H9 (cell line): ENCODE measurements around the gene TMCO4. TPM values are rescaled to one million over a fixed set of nuclear protein-coding genes. Genes with fewer than 3 reads are reported as not detected.

ENCODE experiments used
- DNase-seq: peaks from one replicate; pipeline ENCODE4 v3.0.0-alpha.2; 2017
- H2AFZ ChIP-seq: one replicate; pipeline ENCODE4 v1.6.1; 2013; ENCODE audit warnings: mild to moderate bottlenecking, low read length, control low read depth, moderate library complexity
- H2AK5ac ChIP-seq: 2 replicates; pipeline ENCODE4 v1.6.1; 2013; ENCODE audit warnings: low read length, control low read depth, mixed read lengths; ENCODE audit not compliant: insufficient read length
- H2BK120ac ChIP-seq: one replicate; pipeline ENCODE4 v1.6.1; 2013; ENCODE audit warnings: low read depth, mild to moderate bottlenecking, low read length, control low read depth, inconsistent platforms; ENCODE audit not compliant: poor library complexity, severe bottlenecking
- H2BK12ac ChIP-seq: 2 replicates; pipeline ENCODE4 v1.6.1; 2013; ENCODE audit warnings: low read length, control low read depth, mixed read lengths, low read depth; ENCODE audit not compliant: insufficient read length
- H2BK15ac ChIP-seq: 2 replicates; pipeline ENCODE4 v1.6.1; 2013; ENCODE audit warnings: low read depth, low read length, control low read depth
- H2BK20ac ChIP-seq: one replicate; pipeline ENCODE4 v1.6.1; 2013; ENCODE audit warnings: low read depth, mild to moderate bottlenecking, low read length, control low read depth, inconsistent platforms; ENCODE audit not compliant: poor library complexity, severe bottlenecking
- H2BK5ac ChIP-seq: 2 replicates; pipeline ENCODE4 v1.6.1; 2013; ENCODE audit warnings: low read length, control low read depth, mixed read lengths; ENCODE audit not compliant: insufficient read length
- H3K14ac ChIP-seq: 2 replicates; pipeline ENCODE4 v1.6.1; 2013; ENCODE audit warnings: low read length, control low read depth; ENCODE audit not compliant: insufficient read depth
- H3K18ac ChIP-seq: 2 replicates; pipeline ENCODE4 v1.6.1; 2013; ENCODE audit warnings: low read depth, mild to moderate bottlenecking, mixed read lengths, low read length, control low read depth; ENCODE audit not compliant: insufficient read length
- H3K23ac ChIP-seq: 2 replicates; pipeline ENCODE4 v1.6.1; 2013; ENCODE audit warnings: low read length, control low read depth, mixed read lengths, low read depth; ENCODE audit not compliant: insufficient read length
- H3K23me2 ChIP-seq: 2 replicates; pipeline ENCODE4 v1.6.1; 2013; ENCODE audit warnings: low read depth, mild to moderate bottlenecking, mixed read lengths, low read length, control low read depth; ENCODE audit not compliant: insufficient read length, poor library complexity, severe bottlenecking
- H3K27ac ChIP-seq: 2 replicates; pipeline ENCODE4 v1.5.1; 2013; ENCODE audit warnings: low read length, control low read depth, mixed read lengths, low read depth; ENCODE audit not compliant: insufficient read length
- H3K27me3 ChIP-seq: 2 replicates; pipeline ENCODE4 v1.6.1; 2013; ENCODE audit warnings: low read length, control low read depth, inconsistent platforms; ENCODE audit not compliant: insufficient read depth
- H3K4ac ChIP-seq: 2 replicates; pipeline ENCODE4 v1.6.1; 2013; ENCODE audit warnings: low read depth, mild to moderate bottlenecking, control low read depth, inconsistent platforms, low read length, moderate library complexity
- H3K4me1 ChIP-seq: 2 replicates; pipeline ENCODE4 v1.6.1; 2013; ENCODE audit warnings: low read length, control low read depth, inconsistent platforms; ENCODE audit not compliant: insufficient read depth
- H3K4me2 ChIP-seq: 2 replicates; pipeline ENCODE4 v1.6.1; 2013; ENCODE audit warnings: low read length, control low read depth, mixed read lengths; ENCODE audit not compliant: insufficient read length, insufficient read depth
- H3K56ac ChIP-seq: 2 replicates; pipeline ENCODE4 v1.6.1; 2013; ENCODE audit warnings: low read depth, mild to moderate bottlenecking, mixed read lengths, low read length, control low read depth; ENCODE audit not compliant: insufficient read length
- H3K79me1 ChIP-seq: 2 replicates; pipeline ENCODE4 v1.6.1; 2013; ENCODE audit warnings: low read depth, mild to moderate bottlenecking, moderate library complexity, low read length, control low read depth, inconsistent platforms; ENCODE audit not compliant: insufficient read depth, poor library complexity, severe bottlenecking
- H3K79me2 ChIP-seq: 2 replicates; pipeline ENCODE4 v1.6.1; 2013; ENCODE audit warnings: low read length, control low read depth, inconsistent platforms; ENCODE audit not compliant: insufficient read depth
- H3K9ac ChIP-seq: 2 replicates; pipeline ENCODE4 v1.6.1; 2013; ENCODE audit warnings: low read length, control low read depth, mixed read lengths; ENCODE audit not compliant: insufficient read length; ENCODE audit errors: extremely low read depth
- H3K9me3 ChIP-seq: one replicate; pipeline ENCODE4 v1.6.1; 2013; ENCODE audit warnings: low read depth, low read length, inconsistent platforms; ENCODE audit not compliant: control insufficient read depth
- H3T11ph ChIP-seq: one replicate; pipeline ENCODE4 v1.6.1; 2013; ENCODE audit warnings: mild to moderate bottlenecking, low read length, control low read depth, inconsistent platforms
- H4K20me1 ChIP-seq: one replicate; pipeline ENCODE4 v1.6.1; 2013; ENCODE audit not compliant: control insufficient read depth, insufficient read length, insufficient read depth
- H4K5ac ChIP-seq: 2 replicates; pipeline ENCODE4 v1.6.1; 2013; ENCODE audit warnings: low read depth, mild to moderate bottlenecking, mixed read lengths, low read length, control low read depth; ENCODE audit not compliant: insufficient read length
- H4K8ac ChIP-seq: replicated peaks from 2 replicates; pipeline ENCODE4 v1.6.1; 2013; ENCODE audit warnings: low read length, control low read depth, mixed read lengths, low read depth; ENCODE audit not compliant: insufficient read length
- H4K91ac ChIP-seq: 2 replicates; pipeline ENCODE4 v1.6.1; 2013; ENCODE audit warnings: low read depth, mild to moderate bottlenecking, moderate library complexity, mixed read lengths, low read length, control low read depth; ENCODE audit not compliant: insufficient read length
- H3K27ac Mint-ChIP-seq, 3 experiments: 2 replicates in 2 of 3; 3 replicates in 1 of 3; pipeline ENCODE4 v1.8.0; 2020 to 2021; ENCODE audit warnings: mixed read lengths in 3 of 3, mild to moderate bottlenecking in 1 of 3, moderate library complexity in 1 of 3
- H3K27me3 Mint-ChIP-seq: 2 replicates; pipeline ENCODE4 v1.8.0; 2021; ENCODE audit warnings: low read depth, mild to moderate bottlenecking, moderate library complexity, mixed read lengths
- H3K36me3 Mint-ChIP-seq, 3 experiments: 2 replicates in 2 of 3; 3 replicates in 1 of 3; pipeline ENCODE4 v1.8.0; 2020 to 2021; ENCODE audit warnings: low read depth in 3 of 3, mixed read lengths in 3 of 3; ENCODE audit not compliant: insufficient read depth in 1 of 3
- H3K4me1 Mint-ChIP-seq, 2 experiments: 2 replicates each; pipeline ENCODE4 v1.8.0; 2020; ENCODE audit warnings: mixed read lengths in 2 of 2
- H3K4me3 Mint-ChIP-seq, 2 experiments: 2 replicates in 1 of 2; 3 replicates in 1 of 2; pipeline ENCODE4 v1.8.0; 2020 to 2021; ENCODE audit warnings: mild to moderate bottlenecking in 2 of 2, mixed read lengths in 2 of 2, moderate library complexity in 1 of 2
- H3K9me3 Mint-ChIP-seq, 2 experiments: 2 replicates in 1 of 2; 3 replicates in 1 of 2; pipeline ENCODE4 v1.8.0; 2020; ENCODE audit warnings: mild to moderate bottlenecking in 2 of 2, mixed read lengths in 2 of 2, moderate library complexity in 1 of 2
- CTCF ChIP-seq: fragments of 200-600 bp; sonication (generic); conservative IDR thresholded peaks from 3 replicates; pipeline ENCODE4 v1.8.0; 2021; ENCODE audit warnings: antibody characterized with exemption, mild to moderate bottlenecking
- WGBS: extraction: QIAGEN DNeasy Blood & Tissue Kit; methylation state at CpG from one replicate; pipeline ENCODE4 v1.1.7; 2013; ENCODE audit warnings: missing lambda C conversion rate, low lambda C conversion rate, mixed read lengths; ENCODE audit not compliant: insufficient read length; ENCODE audit errors: extremely low coverage; 5-methylcytosine and 5-hydroxymethylcytosine counted together
- total RNA-seq: library from RNA; stranded (reverse); gene quantifications from 2 replicates; pipeline ENCODE4 v1.2.1, GENCODE V29; 2021

TMCO4 gene
- total RNA-seq, 1 experiment from 2014 or later: 4.0 TPM

GRCh38 chr1:19762175-19762779 is 37.4 kb downstream of the TMCO4 start:
- no peaks in the 10 kb centered on the region for H3K79me1 ChIP-seq
- no CpG with 5 or more reads among the region's 11 CpGs for WGBS

More at GRCh38 chr1:19762175-19762779, 37.4 kb downstream of the TMCO4 start:
- no peak overlapping the region for H4K8ac ChIP-seq
- Mint-ChIP-seq H3K4me3 (no peak overlapping the region), H3K4me1 (peaks cover 12 to 13% of the 10 kb centered on the region in 2 experiments), H3K36me3 (no peaks in the 10 kb centered on the region; a peak in 1 of 7 replicates), H3K27ac (no peak overlapping the region), H3K9me3 (peaks cover 0 to 3% of the 10 kb centered on the region in 2 experiments; a peak in 1 of 5 replicates), H3K27me3 (peaks cover 18% of the 10 kb centered on the region)
- H2AK5ac ChIP-seq: no peak overlapping the region
- H3K27me3 ChIP-seq: no peaks in the 10 kb centered on the region
- no peak overlapping the region for H3K27ac ChIP-seq
- H2BK20ac ChIP-seq: no peak overlapping the region
- H3K23ac ChIP-seq: no peak overlapping the region
- DNase-seq: peak; percentile 61
- no peak overlapping the region for H3K9ac ChIP-seq
- no peak overlapping the region for H3K14ac ChIP-seq
- H3K79me2 ChIP-seq: no peaks in the 10 kb centered on the region
- H4K91ac ChIP-seq: no peak overlapping the region
- no peak overlapping the region for H3K18ac ChIP-seq
- no peak overlapping the region for H4K5ac ChIP-seq
- H2BK5ac ChIP-seq: no peak overlapping the region
- H3K9me3 ChIP-seq: no peaks in the 10 kb centered on the region
- H3T11ph ChIP-seq: no peak overlapping the region
- H2BK15ac ChIP-seq: no peak overlapping the region
- no peak overlapping the region for H3K4me2 ChIP-seq
- TF ChIP-seq CTCF: peak; percentile 88
- H4K20me1 ChIP-seq: peaks cover 2% of the 10 kb centered on the region
- H2BK120ac ChIP-seq: no peak overlapping the region
- peaks cover 6% of the 10 kb centered on the region; the same call in 1 of the 2 replicates for H3K4me1 ChIP-seq
- no peak overlapping the region for H3K4ac ChIP-seq
- H3K23me2 ChIP-seq: no peaks in the 10 kb centered on the region
- no peak overlapping the region for H2BK12ac ChIP-seq
- H3K56ac ChIP-seq: no peak overlapping the region
- H2AFZ ChIP-seq: no peak overlapping the region
